ENCODE data around the gene SSTR1.

SSTR1 gene

DNA sequence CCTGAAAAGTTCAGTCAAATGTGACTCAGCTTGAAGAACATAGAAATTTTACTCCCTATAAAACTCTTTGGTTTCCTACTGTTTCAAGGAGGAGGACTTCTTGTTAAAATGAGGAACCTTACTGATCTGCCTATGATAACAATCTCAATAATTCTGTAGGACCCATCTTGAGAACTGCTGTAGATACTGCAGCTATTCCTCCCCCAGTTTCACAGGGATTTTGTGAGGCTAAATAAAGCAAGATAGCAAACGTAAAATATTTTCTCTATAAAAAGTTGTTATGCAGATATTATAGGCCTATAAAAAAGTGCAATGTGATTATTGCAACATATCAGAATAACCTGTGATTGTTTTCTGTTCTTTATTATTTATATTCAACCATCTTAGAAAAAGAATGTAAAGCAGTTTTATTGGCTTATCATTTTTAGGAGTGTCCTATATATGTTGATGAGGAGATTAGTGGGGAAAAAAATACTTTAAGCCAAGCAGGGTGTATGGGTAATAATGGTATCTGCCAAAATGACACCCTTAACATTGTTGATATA lies 36.1 kb downstream of the SSTR1 start:
- no peak for DNase-seq (ENCODE audit: low spot score)

DNA sequence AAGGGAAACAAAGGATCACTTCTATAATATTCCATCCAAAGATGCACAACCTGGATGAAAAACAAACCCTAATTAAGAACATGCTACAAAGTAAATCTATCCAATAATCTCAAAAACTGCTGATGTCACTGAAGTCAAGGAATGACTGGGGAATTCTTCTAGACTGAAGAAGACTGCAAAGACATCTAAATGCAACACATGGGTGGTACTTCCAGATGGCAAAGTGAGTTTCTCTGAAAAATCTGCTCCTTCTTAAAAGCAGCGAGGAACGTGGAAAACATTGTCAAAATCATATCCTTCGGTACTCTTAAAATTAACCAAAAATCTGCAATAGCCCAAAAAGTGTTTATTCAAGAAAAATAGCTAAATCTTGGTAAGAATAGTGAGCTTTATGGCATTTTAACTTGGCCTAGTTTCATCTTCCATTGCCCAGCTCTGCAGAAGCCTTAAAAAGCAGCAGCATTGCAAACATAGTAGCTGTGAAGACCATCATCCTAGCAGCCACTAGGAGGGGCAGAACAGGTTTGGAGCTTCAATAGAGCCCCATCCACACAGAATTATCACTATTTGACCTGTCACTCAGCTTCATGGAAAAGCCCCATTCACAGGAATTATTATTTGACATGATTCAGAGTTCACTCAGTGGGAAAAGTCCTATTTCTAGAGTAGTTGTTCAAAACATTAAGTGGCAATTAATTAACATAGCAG lies 40.8 kb downstream of the SSTR1 start:
- no peak for DNase-seq (ENCODE audit: low spot score)

DNA sequence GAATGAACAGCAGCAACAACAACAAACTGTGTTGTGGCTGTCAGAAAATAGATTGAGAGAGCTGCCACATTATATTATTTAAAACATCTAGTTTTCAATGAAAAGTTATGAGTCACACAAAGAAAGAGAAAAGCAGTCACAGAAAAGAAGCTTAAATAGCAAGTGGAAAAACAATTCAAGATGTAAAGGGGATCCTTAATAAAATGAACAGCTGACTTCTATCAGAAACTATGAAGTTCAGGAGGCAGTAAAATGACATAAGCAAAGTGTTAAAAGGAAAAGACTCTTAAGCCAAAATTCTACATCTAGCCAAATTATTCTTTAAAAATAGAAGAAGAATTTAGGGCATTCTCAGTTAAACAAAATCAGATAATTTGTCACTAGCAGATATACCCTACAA lies 42.6 kb downstream of the SSTR1 start:
- no peak for DNase-seq (ENCODE audit: low spot score)

DNA sequence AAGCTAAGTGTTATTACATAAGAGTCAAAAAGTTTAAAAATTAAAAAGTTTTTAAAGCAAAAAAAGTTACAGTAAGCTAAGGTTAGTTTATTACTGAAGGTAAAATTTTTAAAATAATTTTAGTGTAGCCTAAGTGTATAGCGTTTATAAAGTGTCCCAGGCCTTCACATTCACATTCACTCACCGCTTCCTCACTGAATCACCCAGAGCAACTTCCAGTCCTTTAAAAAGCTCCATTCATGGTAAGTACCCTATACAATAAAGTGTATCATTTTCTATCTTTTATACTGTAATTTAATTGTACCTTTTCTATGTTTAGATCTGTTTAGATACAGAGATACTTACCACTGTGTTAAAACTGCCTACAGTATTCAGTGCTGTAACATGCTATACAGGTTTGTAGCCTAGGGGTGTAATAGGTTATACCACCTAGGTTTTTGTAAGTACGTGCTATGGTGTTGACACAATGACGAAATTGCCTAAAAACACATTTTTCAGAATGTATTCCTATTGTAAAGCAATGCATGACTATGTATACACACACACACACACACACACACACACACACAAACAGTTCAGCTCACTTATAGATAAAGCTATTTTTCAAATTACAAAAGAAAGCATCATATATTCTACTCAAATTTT lies 44.5 kb downstream of the SSTR1 start:
- no peak for DNase-seq (ENCODE audit: low spot score)

DNA sequence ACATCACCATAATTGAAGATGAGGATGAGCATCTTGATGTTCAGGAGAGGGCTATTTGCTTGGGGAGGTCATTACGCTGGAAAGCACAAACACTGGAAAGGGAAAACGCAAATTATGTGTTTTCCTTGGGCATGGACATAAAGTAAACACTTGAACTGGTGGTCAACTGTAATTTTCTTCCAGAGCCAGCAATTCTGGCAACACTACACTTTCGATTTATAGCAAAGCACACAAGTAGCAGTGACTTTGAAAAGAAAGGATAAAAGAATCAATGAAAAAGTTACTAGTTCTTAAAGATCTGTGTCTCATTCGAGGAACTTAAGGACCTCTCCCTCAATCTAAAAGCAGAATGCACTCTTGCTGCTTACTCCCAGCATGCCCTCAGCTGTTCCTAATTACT lies 46.0 kb downstream of the SSTR1 start:
- no peak for DNase-seq (ENCODE audit: low spot score)

DNA sequence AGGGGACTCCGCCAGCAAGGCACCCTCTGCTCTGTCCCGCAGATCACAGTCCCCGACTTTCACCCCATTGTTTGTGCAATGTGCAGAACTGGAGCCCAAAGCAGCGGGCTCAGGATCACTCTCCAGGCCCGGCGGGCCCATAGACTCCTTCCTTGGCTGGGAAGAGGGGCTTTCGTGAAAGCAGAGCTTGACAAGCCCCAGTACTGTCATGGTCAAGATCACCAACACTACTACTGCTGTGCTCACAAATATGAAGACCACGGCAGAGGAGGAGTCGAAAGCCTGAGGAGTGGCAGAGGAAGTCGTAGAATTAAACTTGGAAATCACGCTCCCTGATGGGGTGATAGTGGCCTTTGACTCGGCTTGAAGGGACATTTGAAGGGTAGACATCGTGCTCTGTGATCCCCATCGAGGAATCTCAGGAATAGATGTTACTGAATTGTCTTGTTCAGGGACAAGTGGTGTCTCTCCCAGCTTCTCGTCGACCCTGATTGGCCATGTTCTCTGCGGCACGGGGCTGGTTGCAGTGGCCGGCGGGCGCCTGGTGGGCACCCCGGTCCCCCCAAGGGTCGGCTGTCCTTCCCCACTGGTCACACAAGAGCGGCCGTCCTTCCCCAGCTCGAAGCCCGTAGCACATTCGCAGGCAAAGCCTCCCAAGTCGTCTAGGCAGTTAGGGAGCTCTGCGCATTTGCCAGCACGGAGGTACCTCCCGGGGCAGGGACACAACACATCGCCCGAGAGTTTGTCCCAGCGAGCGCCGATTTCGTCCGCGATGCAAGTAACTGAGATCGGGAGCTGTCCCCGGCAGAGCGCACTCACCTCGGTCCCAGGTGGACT lies 47.1 kb downstream of the SSTR1 start:
- DNase-seq (ENCODE audit: low spot score) = no peak

DNA sequence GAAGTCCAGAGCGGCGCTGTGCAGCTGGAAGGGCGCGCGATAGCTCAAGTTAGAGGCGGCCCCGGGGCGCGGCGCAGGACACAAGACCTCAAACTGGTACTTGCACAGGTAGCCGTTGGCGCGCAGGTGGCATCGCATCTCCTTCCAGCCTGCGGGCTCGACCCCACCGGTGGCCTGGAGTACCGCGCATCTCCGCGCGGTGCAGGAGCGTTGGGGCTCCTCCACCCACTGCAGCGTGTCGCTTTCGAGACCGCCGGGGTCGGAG lies 47.6 kb downstream of the SSTR1 start:
- no peak for DNase-seq (ENCODE audit: low spot score)

DNA sequence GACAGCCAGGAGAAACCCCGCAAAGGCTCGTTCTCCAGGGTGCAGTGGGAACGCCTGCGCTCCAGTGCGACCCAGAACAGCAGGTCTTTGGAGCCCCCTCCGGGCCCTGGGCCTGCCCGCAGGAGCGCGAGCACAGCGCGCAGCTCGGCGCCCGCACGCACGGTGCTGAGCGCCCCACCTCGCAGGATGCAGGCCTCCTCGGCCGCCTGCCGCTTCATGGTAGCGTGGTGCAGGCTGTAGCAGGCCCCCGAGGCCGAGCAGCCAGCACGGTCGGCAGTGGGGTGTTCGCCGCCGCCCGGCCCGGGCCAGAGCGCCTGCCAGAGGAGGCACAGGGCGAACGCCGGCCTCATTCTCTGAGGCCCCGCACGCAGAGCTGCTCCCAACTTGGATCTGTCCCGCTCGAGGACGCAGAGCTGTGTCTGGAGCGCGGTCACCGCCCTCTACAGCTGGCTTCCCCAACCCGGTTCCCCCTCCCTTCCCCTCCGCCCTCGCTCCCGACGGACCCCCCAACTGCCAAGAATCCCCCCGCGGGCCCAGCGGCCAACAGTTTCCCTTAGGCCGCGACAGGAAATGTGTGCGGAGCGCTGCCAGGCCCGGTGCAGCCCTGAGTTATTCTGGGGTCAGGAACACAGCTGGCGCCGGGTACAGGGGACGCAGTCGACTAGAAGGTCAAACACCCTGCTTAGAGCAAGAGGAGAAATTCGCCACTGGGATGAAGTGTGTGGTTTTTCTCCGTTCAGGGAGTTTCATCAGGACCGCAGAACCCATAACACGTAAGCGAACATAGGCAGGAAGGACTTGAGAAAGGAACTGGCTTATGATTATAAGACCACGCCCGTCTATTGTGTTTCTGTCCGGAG lies 48.2 kb downstream of the SSTR1 start, which contains the start of gene CLEC14A:
Gene CLEC14A, minus strand, starts transcription at position 421 of the 860 bp plus-strand sequence. Its CDS starts 71 bp downstream, at position 350.
- no peak for DNase-seq (ENCODE audit: low spot score)

DNA sequence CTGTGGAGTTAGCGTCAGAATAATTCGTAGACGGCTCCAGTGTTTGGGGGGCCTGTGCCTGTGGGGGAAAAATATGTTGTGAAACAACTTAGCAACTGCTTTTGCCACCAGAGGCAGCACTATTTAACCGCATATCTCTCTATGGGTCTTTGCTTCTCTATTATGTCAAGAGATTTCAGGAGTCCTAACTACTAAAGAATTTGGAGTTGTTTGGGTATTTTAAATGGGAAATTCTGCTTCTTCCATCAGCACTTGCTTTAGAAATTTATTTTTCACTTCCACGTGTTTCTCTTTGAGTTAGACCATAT lies 48.8 kb downstream of the SSTR1 start:
- DNase-seq (ENCODE audit: low spot score) = no peak

DNA sequence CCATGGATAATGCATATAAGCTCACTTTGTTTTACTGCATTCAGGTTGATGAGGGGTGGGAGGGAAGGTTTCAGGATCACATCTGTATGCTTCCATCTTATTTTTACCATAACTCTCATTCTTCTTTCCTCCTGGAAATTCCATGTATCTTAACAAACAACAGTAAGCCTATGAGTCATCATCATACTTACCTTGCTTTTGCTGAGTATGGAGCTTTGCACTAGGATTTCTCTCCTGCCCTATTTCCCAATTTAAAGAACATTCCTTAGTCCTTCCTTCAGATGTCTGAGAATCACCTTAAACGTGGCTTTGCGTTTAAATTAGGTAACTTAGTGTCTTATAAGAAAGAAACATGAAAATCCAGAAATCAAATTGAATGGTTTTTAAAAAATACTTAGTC lies 49.8 kb downstream of the SSTR1 start:
- DNase-seq (ENCODE audit: low spot score) = no peak

DNA sequence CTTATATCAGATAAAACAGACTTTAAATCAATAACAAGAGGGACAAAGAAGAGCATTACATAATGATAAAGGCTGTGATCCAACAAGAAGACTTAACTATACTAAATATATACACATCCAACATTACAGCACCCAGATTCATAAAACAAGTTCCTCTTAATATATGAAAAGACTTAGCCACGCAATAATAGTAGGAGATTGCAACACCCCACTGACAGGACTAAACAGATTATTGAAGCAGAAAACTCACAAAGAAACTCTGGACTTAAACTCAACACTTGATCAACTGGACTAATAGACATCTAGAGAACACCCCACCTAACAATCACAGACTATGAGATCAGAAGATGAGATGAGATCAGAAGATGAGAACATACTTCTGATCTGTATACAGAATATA lies 53.9 kb downstream of the SSTR1 start:
- DNase-seq (ENCODE audit: low spot score) = no peak

Data from cerebellar cortex (tissue), 1 donor.